Erythroblast (primary cell): Measurements from ENCODE around the gene ACE.

Experiments
- GATA1 ChIP-seq: IDR thresholded peaks from 2 replicates; pipeline ENCODE4 v1.6.1; 2011; ENCODE audit warnings: low read depth, mild to moderate bottlenecking, control low read depth, low read length, moderate library complexity
- POLR2A ChIP-seq: IDR thresholded peaks from 2 replicates; pipeline ENCODE4 v1.6.1; 2011; ENCODE audit warnings: mild to moderate bottlenecking, low read length

- no peak for TF ChIP-seq POLR2A
- no peak for TF ChIP-seq GATA1
Measured at GRCh38 chr17:63496177-63496576, 19.3 kb downstream of the ACE start.
